Measurements from ENCODE around the gene EFR3B. TPM values are rescaled to one million over a fixed set of nuclear protein-coding genes. Genes with fewer than 3 reads are reported as not detected.
"Not testable (repeated sequence)": the region's sequence is repeated elsewhere in the genome, so short reads cannot be mapped to it uniquely, and the experiment has no call there.

The EFR3B gene
- 0.07 TPM in 2 replicates for total RNA-seq

- intact Hi-C loops (cut with micrococcal nuclease) = loop anchor here (1.0 to 2.0 kb wide), 10 partner anchors 70 to 965 kb away; partner anchors contain the start of genes ADCY3, CENPO, ITSN2 and NCOA1
Measured at GRCh38 chr2:25041928-25042320, at the start of gene EFR3B. EFR3B (plus strand) TSS chr2:25042076; CDS start chr2:25042313, 237 bp downstream.

- intact Hi-C loops (cut with micrococcal nuclease) = no loop called here
Measured at GRCh38 chr2:24993406-24994145, 48.3 kb upstream of the EFR3B start.

- intact Hi-C loops (cut with micrococcal nuclease) = no loop called here
Measured at GRCh38 chr2:24994146-24994724, 47.6 kb upstream of the EFR3B start.

GRCh38 chr2:24999097-24999496 is 42.8 kb upstream of the EFR3B start:
- intact Hi-C loops (cut with micrococcal nuclease) = not testable (repeated sequence)

GRCh38 chr2:25000036-25000435 is 41.8 kb upstream of the EFR3B start:
- intact Hi-C loops (cut with micrococcal nuclease) = no loop called here

GRCh38 chr2:25000503-25001324 is 41.2 kb upstream of the EFR3B start:
- intact Hi-C loops (cut with micrococcal nuclease) = no loop called here

- intact Hi-C loops (cut with micrococcal nuclease) = no loop called here
Measured at GRCh38 chr2:25001325-25001637, 40.6 kb upstream of the EFR3B start.

- intact Hi-C loops (cut with micrococcal nuclease) = no loop called here
Measured at GRCh38 chr2:25002066-25002465, 39.8 kb upstream of the EFR3B start.

- intact Hi-C loops (cut with micrococcal nuclease) = no loop called here
Measured at GRCh38 chr2:25009954-25010353, 31.9 kb upstream of the EFR3B start.

GRCh38 chr2:25011342-25011741 is 30.5 kb upstream of the EFR3B start:
- intact Hi-C loops (cut with micrococcal nuclease) = not testable (repeated sequence)

GRCh38 chr2:25014631-25015030 is 27.2 kb upstream of the EFR3B start:
- intact Hi-C loops (cut with micrococcal nuclease) = no loop called here

GRCh38 chr2:25018681-25019080 is 23.2 kb upstream of the EFR3B start:
- intact Hi-C loops (cut with micrococcal nuclease) = no loop called here

- intact Hi-C loops (cut with micrococcal nuclease) = no loop called here
Measured at GRCh38 chr2:25021791-25022362, 20.0 kb upstream of the EFR3B start.

- intact Hi-C loops (cut with micrococcal nuclease) = no loop called here
Measured at GRCh38 chr2:25023333-25023732, 18.5 kb upstream of the EFR3B start.

GRCh38 chr2:25025229-25026007 is 16.5 kb upstream of the EFR3B start:
- intact Hi-C loops (cut with micrococcal nuclease) = no loop called here

GRCh38 chr2:25026008-25026530 is 15.8 kb upstream of the EFR3B start:
- intact Hi-C loops (cut with micrococcal nuclease) = no loop called here

GRCh38 chr2:25029183-25029554 is 12.7 kb upstream of the EFR3B start:
- intact Hi-C loops (cut with micrococcal nuclease) = no loop called here

GRCh38 chr2:25030702-25031101 is 11.2 kb upstream of the EFR3B start:
- intact Hi-C loops (cut with micrococcal nuclease) = no loop called here

GRCh38 chr2:25032094-25032493 is 9.8 kb upstream of the EFR3B start:
- intact Hi-C loops (cut with micrococcal nuclease) = no loop called here

- intact Hi-C loops (cut with micrococcal nuclease) = no loop called here
Measured at GRCh38 chr2:25032901-25033300, 9.0 kb upstream of the EFR3B start.

GRCh38 chr2:25034081-25034480 is 7.8 kb upstream of the EFR3B start:
- intact Hi-C loops (cut with micrococcal nuclease) = no loop called here

All from T-helper 1 cell treated with Interleukin-12 subunit alpha and Interleukin-12 subunit beta and Interleukin-4 antibody, amounts not matched to agents 30 ng/mL and 1 ng/mL, for 36 hours (primary cell).